Tibial nerve (tissue), 3 donors: Measurements from ENCODE around the gene YBX2.
"Not testable (repeated sequence)": the region's sequence is repeated elsewhere in the genome, so short reads cannot be mapped to it uniquely, and the experiment has no call there.

Source experiments
- CTCF ChIP-seq, 5 experiments: fragments of 200-600 bp in 3 of 5; fragments of 450-650 bp in 2 of 5; sonication (generic) in 3 of 5; IDR thresholded peaks; one replicate each; pipeline ENCODE4 v1.5.1; 2016 to 2019; ENCODE audit warnings: antibody characterized with exemption in 5 of 5, mild to moderate bottlenecking in 3 of 5, moderate library complexity in 2 of 5
- POLR2A ChIP-seq, 2 donors: fragments of 450-650 bp; IDR thresholded peaks; one replicate each; pipeline ENCODE4 v1.6.1; 2017; ENCODE audit warnings: antibody characterized with exemption in 2 of 2, mild to moderate bottlenecking in 2 of 2, moderate library complexity in 2 of 2

GRCh38 chr17:7332600-7333069, 38.2 kb upstream of the YBX2 start:
- TF ChIP-seq POLR2A, CTCF (IDR thresholded peaks at IDR 0.05): not testable (repeated sequence)
